Uterus (tissue), 2 donors: ENCODE data around the gene CPED1.

ENCODE experiments used
- POLR2A ChIP-seq, 2 donors: fragments of 450-650 bp; IDR thresholded peaks; one replicate each; pipeline ENCODE4 v1.6.1; 2016; ENCODE audit warnings: antibody characterized with exemption in 2 of 2, mild to moderate bottlenecking in 1 of 2, moderate library complexity in 1 of 2
- TF ChIP-seq, protein P1 (sequence below), 4 experiments: fragments of 200-600 bp in 2 of 4; fragments of 450-650 bp in 2 of 4; sonication (generic) in 2 of 4; IDR thresholded peaks; one replicate each; pipeline ENCODE4 v1.5.1; 2016 to 2019; ENCODE audit warnings: antibody characterized with exemption in 4 of 4, mild to moderate bottlenecking in 2 of 4, moderate library complexity in 1 of 4

DNA sequence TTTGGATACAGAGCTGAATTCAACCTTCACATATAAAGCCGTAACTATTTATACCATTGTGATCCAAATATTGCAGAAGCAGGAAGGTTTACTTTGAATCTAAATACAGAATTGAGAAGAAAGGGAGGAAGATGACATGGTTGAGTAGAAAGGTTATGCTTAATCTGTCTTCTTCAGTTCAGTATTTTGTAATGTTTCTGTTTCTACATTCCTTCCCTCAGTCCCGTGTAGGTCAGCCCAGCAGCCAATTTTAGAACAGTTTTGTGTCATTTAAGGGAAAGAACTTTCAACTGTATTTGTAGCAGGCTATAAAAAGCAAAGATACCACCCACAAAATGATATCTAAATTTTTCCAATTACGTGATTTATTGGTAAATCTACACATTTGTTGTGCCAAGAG is 97.4 kb downstream of the CPED1 start:
- TF ChIP-seq, protein P1, sequence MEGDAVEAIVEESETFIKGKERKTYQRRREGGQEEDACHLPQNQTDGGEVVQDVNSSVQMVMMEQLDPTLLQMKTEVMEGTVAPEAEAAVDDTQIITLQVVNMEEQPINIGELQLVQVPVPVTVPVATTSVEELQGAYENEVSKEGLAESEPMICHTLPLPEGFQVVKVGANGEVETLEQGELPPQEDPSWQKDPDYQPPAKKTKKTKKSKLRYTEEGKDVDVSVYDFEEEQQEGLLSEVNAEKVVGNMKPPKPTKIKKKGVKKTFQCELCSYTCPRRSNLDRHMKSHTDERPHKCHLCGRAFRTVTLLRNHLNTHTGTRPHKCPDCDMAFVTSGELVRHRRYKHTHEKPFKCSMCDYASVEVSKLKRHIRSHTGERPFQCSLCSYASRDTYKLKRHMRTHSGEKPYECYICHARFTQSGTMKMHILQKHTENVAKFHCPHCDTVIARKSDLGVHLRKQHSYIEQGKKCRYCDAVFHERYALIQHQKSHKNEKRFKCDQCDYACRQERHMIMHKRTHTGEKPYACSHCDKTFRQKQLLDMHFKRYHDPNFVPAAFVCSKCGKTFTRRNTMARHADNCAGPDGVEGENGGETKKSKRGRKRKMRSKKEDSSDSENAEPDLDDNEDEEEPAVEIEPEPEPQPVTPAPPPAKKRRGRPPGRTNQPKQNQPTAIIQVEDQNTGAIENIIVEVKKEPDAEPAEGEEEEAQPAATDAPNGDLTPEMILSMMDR (IDR thresholded peaks at IDR 0.05): no peak
- TF ChIP-seq POLR2A (IDR thresholded peaks at IDR 0.05): no peak
